GM12892 (cell line): ENCODE results near the gene ZNF562.

ENCODE experiments used
- POLR2A ChIP-seq: IDR thresholded peaks from 2 replicates; pipeline ENCODE4 v1.6.1; 2011; ENCODE audit warnings: low read depth, low read length, control low read depth
- POLR2AphosphoS5 ChIP-seq: IDR thresholded peaks from 2 replicates; pipeline ENCODE4 v1.6.1; 2011; ENCODE audit warnings: low read depth, low read length, control low read depth
- TAF1 ChIP-seq: IDR thresholded peaks from 2 replicates; pipeline ENCODE4 v1.6.1; 2011; ENCODE audit warnings: low read depth, mild to moderate bottlenecking, control low read depth, low read length, borderline replicate concordance

DNA sequence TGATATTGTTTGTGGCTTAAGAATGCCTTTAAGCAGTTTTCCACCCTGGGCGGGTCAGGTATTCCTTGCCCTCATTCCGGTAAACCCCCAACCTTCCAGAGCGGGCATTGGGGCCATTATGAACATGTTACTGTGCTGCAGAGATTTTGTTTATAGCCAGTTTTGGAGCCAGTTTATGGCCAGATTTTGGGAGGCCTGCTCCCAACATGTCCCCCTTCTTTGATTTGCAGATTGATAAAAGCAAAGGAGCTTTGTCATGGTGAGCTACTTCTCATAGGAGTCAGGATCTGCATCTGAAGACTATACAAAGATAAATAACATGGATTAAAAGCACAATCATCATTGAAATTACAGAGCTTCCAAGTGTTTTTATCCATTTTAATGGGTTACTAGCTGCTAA is 36.9 kb upstream of the ZNF562 start:
- TF ChIP-seq POLR2AphosphoS5, result no peak
- TF ChIP-seq POLR2A, result no peak
- no peak for TF ChIP-seq TAF1
